ENCODE data around the gene XKRX. TPM values are rescaled to one million over a fixed set of nuclear protein-coding genes. Genes with fewer than 3 reads are reported as not detected.
A peak's percentile ranks its signal among the peaks of the same experiment; 100 is the strongest.

Gene XKRX
- total RNA-seq, 1 experiment from 2014 or later: not detected

DNA sequence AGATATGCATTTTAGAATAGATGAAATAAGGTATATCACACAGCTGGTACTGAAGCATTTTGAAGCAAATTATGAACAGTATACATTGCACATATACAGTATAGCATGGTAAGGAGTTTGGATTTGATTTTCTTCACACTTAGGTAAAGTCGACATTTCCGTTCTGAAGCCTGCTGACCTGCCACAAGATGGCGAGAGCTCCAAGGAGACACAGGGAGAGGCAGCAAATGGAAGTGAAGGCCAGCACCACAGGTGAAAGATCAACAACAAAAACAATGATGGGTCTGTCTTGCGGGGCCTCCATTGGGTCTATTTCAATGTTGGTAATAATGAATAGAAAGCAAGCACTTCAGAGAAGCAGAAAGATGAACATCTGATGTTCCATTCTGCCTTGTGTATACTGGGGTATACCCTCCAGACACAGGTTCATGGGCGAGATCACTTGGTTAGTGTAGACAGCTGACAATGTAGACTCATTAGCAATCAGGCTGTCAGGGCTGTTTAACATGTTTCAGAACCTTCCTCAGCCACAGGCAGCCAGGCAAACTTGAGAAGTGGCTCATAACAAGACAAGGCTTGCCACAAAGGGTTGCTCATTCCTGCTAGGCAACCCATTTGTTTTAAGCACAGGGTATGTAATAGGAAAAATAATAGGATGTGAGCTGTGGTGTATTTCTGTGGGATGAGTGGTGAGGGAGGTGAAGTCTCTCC is 33.2 kb downstream of the XKRX start:
- peak; percentile 19 for DNase-seq (ENCODE audit: low read depth)

DNA sequence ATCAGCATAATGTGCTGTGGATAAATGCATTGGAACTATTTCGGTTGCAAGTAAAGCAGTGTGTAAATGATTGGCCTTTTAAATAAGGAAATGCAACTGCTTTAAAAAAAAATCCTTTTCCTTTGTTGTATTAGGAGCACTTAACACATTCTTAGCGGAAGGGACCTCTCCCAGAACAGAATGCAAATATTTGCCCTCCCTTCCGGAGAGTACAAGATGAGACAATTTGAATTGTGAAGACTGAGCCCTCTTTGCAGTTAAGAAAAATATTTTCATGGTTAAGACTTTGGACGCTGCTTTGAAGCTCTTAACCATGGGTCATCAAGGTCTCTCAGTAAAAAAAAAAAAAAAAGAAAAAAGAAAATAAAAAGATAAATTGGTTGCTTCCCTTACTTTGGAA is 45.1 kb downstream of the XKRX start:
- no peak for DNase-seq (ENCODE audit: low read depth)

DNA sequence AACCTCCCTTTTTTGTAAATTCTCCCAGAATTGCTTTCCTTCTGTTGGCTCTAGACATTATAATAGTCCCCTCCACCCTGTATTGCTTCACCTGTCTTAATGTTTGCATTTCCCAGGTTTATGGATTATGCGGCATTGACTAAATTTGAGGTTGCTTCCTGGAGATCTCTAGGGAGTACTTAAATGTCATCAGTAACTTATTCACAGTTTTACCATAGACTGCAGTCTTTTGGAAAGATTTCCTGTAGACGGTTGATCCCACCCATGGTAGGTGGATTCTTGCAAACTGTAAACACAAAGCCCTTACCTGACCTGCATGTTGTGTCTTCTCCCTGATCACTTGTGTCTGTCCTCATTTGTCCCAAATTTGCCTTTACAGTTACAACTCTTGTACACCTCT is 48.3 kb downstream of the XKRX start:
- DNase-seq (ENCODE audit: low read depth): no peak

DNA sequence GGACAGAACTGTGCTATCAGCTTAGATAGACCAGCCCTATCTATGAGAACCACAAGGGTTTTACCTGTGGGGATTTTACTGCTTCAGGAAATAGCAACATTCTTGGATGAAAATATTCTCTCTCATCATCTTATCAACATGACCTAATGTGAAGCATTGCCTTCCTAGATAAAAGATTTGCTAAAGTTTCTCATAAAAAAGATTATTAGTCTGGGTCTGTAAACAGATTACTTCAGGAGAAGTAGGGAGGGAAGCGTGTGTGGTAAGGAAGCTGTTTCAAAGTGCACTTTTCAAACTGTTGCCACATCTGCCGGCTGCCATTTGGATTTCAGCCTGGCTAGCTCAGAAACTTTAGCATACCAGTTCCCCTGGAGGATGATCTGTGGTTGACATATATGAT is 54.4 kb downstream of the XKRX start, which contains the start of gene NOX1:
TSS of gene NOX1 (minus strand) at position 35 of the 400 bp plus-strand sequence. CDS start 220 bp downstream, outside the sequence.
- no peak for DNase-seq (ENCODE audit: low read depth)

DNA sequence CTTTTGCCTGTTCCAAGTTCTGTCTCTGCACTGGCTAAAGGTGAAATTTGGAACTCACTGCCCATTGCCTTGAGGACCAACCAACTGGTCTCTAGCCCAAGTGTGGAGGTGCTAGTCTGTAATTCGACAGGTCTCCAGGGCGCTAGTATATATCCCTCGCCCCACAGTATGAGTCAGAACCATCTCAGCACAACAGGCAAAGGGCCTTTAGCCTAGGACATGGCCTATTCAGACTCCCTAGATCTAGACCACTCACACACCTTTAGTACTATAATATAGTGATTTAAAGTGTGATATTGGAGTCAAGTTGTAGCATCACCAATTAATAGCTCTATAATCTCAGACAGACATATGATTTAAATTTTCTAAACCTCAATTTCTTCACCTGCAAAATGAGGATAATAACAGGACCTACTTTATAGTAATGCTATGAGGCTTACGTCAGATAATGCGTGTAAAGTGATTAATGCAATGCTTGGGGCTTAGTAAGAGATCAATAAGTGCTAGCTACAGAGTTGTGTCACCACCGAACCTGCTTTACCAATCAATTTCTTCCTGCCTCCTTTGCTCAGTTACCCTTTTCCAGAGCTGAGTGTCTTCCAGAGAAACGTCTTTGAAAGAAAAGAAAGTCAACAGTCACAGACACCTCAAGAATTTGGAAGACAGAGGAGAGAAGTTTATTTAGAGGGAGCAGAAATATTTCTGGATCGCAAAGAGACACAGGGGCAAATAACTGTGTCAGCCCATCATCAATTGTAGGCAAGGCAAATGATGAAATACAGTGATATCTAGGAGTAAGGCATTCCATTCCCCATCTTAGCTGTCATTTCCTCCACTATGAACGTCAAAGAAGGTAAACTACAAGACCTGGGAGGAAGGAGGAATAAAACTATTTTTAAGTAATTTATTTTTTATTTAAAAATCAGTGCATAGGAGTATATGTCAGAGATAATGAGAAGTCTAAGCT is 56.8 kb downstream of the XKRX start:
- no peak for DNase-seq (ENCODE audit: low read depth)

DNA sequence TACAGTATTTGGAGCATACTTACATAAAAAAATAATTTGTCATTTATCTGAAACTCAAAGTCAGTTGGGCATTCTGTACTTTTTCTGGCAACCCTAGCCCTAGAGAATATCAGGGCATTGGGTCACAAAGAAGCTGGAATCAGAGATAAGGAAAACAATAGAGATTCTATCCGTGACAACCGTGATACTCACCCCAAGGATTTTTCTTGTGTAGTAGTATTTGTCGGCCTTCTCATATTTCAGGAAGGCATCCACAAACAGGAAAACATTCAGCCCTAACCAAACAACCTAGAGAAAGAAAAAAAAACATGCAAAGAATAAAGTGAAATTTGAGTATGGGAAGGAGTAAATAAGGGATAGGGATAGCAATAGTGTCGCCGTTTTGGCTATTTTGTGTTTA is 58.2 kb downstream of the XKRX start:
- DNase-seq (ENCODE audit: low read depth): no peak

DNA sequence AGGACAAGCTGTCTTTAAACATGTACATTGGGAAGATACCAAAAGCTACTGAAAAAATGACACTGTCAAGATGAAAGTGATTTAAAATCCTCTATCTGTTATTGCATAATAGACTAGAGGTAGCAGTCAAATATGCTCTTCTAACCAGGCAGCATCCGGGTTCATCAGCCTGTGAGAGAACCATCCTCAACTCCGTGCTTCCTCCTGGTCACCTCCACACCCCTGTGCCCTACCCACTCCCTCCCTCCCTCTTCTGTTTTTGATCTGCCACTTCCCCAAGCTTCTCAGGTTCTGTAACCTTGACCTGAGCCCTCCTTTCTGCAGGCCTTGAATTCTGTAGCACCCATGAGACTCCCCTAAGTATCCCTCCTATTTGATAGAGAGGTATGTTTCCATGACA is 60.4 kb downstream of the XKRX start:
- no peak for DNase-seq (ENCODE audit: low read depth)

DNA sequence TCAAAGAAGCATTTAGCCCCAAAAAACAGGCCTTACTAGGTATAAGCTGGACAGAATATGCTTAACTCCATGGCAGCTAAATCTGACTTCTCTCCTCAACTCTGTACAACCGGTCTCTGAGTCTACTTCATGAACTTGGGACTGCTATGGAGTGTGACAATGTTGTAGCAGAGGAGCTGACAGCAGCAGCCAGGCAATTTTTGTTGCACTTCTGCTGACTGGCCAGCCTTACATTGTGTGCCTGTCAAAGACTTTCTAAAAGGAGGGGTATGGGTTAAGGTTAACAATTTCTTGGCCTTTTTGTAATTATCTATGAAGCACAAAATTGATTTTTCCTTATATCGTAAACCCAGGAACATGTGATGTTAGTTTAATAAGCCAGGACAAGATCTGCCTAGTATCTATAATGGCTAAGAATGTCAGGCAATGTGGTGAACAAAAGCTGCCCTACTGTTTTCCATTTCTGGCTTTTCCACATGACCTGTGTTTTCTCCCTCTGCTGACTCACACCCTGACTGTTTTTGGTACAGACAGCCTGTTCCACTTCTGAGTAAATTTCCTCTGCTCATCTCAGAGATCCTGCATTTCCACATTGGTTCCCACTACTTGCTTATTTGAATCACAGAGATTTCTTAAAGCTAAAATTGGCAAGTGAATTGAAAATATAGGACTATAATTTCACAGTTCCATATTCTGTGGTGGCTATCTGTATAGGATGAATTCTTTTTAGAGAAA is 63.9 kb downstream of the XKRX start:
- DNase-seq (ENCODE audit: low read depth): peak; percentile 17

Other genes starting within 250 kb of the XKRX start
- 3.1 and 3.6 TPM in 2 replicates for gene SYTL4, start 196.8 kb downstream of the XKRX start, total RNA-seq (2014; rRNA removed; shearing (Covaris generic))
- gene CSTF2, start 108.5 kb downstream of the XKRX start, total RNA-seq (2014; rRNA removed; shearing (Covaris generic)): 55.1 and 60.3 TPM in 2 replicates
- not detected in 2 replicates for gene NOX1, start 54.6 kb downstream of the XKRX start, total RNA-seq (2014; rRNA removed; shearing (Covaris generic))
- not detected in 2 replicates for gene ARL13A, start 40.8 kb upstream of the XKRX start, total RNA-seq (2014; rRNA removed; shearing (Covaris generic))
- 9.0 and 19.9 TPM in 2 replicates for gene TRMT2B, start 123.2 kb upstream of the XKRX start, total RNA-seq (2014; rRNA removed; shearing (Covaris generic))
- gene TMEM35A, start 150.0 kb upstream of the XKRX start, total RNA-seq (2014; rRNA removed; shearing (Covaris generic)): 0.48 TPM in 1 of 2 replicates, not detected in the other
- gene CENPI, start 169.3 kb upstream of the XKRX start, total RNA-seq (2014; rRNA removed; shearing (Covaris generic)): 33.7 and 43.6 TPM in 2 replicates

All from Daoy (cell line).